ENCODE results near the gene ECHS1. TPM values are rescaled to one million over a fixed set of nuclear protein-coding genes. Genes with fewer than 3 reads are reported as not detected.

Gene ECHS1
- total RNA-seq (100 to 1,000 TPM in 3 of 4 donors, 10 to 100 TPM in 1; 83.2 to 151 (median 120) TPM), polyA plus RNA-seq (100 to 1,000 TPM; 107 to 131 (median 123) TPM)
- long read RNA-seq, donor 1, transcript ECHS1-201 (8 exons, 1,617 nt), result major isoform, 202 of 217 reads
- long read RNA-seq, donor 1, partial matches to known transcripts, result 11 of 217 reads
- long read RNA-seq, donor 1, other reads (novel, unspliced or antisense), result 4 of 217 reads
- long read RNA-seq, donor 2, transcript ECHS1-201 (8 exons, 1,617 nt), result major isoform, 312 of 332 reads
- long read RNA-seq, donor 2, partial matches to known transcripts, result 6 of 332 reads
- long read RNA-seq, donor 2, other reads (novel, unspliced or antisense), result 14 of 332 reads

DNA sequence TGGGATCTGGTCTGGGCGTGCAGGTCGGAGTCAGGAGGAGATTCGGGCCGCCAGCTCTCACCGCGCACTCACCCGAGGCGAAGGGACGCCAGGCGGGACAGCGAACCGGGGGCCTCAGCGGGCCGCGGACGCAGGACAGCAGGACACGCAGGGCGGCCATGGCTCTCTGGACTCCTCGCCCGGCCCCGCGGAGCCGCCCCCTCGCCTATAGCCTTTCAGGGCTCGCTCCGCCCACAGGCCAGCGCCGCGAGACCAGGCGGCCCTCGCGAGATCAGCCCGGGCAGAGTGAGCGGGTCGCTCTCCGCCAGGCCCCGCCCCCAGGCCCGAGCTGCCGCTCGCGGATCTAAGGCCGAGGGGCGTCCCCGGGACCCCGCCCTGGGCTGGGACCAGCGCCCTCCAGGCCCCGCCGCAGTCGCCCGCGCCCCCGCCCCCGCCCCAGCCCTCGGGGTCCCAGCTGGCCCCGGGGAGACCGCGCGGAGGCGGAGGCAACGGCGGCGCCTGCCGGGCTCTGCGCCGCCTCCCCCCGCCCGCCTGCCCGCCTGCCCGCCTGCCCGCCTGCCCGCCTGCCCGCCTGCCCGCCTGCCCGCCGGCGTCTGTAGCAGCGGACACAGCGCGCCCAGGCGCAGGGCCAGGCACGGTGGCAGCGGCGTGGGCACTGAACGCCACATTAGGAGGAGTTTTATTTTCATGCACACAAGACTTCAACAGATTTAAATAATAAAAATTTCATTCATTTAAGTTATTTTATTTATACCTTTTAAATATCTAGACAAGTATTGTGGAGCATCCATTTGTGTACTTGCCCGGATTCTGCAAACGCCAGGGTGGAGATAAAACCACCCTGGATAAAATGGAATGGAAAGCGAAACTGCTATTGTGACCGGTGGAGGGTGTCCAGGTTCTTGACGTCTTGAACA lies at the start of gene ECHS1:
TSS of gene ECHS1 (minus strand) at position 181 of the 917 bp plus-strand sequence. CDS start at position 160, 21 bp downstream.
- 1% methylated on average over 44 to 89 of the region's 89 CpGs for WGBS, 3 donors
- Histone ChIP-seq H3K4me3 (peak within 1 kb of the TSS; percentile 75), H3K4me1 (peaks cover 11% of the 10 kb centered on the region), H3K36me3 (ENCODE audit: insufficient read depth in 1 of 2, low read depth in 1 of 2) (peaks cover 0 to 24% of the 10 kb centered on the region in 2 donors), H3K9me3 (no peaks in the 10 kb centered on the region), H3K27ac (peak within 1 kb of the TSS; percentile 90), H3K27me3 (ENCODE audit: insufficient read depth in 3 of 3, low read length in 2 of 3) (no peaks in the 10 kb centered on the region)
- TF ChIP-seq, protein P1, sequence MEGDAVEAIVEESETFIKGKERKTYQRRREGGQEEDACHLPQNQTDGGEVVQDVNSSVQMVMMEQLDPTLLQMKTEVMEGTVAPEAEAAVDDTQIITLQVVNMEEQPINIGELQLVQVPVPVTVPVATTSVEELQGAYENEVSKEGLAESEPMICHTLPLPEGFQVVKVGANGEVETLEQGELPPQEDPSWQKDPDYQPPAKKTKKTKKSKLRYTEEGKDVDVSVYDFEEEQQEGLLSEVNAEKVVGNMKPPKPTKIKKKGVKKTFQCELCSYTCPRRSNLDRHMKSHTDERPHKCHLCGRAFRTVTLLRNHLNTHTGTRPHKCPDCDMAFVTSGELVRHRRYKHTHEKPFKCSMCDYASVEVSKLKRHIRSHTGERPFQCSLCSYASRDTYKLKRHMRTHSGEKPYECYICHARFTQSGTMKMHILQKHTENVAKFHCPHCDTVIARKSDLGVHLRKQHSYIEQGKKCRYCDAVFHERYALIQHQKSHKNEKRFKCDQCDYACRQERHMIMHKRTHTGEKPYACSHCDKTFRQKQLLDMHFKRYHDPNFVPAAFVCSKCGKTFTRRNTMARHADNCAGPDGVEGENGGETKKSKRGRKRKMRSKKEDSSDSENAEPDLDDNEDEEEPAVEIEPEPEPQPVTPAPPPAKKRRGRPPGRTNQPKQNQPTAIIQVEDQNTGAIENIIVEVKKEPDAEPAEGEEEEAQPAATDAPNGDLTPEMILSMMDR (IDR thresholded peaks at IDR 0.05), result no peak
- ATAC-seq, result peak; percentile 99 to 100 (median 99)
- peak; percentile 97 to 98 for DNase-seq
- intact Hi-C loops (cut with DNase I), result loop anchor here in 1 of 2 donors (5.0 kb wide), 1 partner anchor 61 kb away; no protein-coding TSS in a partner anchor

DNA sequence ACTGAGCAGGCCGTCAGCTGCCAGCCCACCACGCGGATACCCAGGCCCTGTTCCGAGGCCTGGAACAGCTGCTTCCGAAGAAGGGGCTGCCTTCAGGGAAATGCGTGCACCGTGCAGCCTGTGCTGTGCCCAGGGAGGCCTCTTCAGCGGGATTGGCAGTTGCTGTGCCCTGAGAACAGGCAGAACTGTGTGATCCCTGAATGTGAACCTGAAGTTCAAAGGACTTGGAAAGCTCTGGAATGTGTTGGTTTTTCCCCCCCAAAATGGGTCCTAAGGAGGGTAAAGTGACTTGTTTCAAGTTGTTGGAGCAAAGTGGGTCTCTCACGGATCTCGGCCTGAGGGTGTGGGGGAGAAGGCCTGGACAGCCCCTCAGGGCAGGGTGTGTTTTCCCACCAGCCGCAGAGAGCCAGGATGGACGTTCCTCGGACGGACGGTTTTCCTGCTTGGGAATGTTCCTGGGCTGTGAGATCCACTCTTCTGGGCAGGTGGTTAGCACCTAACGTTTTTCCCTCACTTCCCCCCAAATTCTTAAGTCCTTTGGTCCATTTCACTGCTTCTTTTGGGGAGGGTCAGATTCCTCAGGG lies 49.2 kb upstream of the ECHS1 start:
- no peak for ATAC-seq

DNA sequence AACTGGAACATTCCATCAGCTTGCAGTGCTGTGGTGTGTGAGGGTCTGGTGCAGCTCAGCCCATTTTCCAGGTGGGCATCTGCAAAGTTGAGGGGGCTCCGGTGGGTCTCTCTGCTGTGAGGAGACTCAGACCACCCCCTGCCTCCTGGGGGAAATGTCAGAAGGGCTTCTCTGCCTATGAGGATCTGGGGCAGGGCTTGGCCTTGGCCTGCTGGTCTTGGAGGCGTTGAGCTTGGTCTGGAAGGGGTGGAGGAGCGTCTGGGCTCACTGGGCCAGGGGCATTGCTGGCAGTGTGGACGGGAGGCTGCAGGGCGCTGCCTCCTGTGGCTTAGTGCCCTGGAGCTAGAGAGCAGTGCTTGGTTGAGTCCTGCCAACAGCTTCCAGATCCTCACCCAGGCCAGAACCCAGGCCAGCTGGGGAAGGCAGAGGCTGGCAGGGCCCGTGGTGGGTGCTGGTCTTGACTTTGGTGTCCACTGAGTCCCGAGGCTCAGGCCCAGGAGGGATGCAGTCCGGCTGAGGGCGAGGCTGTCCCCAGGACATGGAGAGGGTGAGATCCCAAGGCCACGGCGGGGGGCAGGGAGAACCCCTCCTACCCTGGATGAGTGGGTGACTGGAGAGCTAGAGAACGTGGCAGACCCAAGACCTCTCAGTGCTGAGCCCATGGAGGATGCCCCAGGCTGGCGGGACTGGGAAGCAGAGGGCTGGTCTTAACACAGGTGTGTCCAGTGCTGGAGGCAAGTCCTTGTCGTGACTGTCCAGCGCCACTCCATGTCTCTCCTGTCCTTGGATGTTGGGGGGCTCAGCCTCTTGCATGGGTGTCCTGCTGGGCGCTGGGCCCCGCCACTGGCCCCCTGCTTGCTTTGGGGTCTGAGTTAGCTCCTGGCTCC lies 48.4 kb upstream of the ECHS1 start:
- peak in 1 of 4 donors; percentile 8 for ATAC-seq
- peaks cover 3% of the 10 kb centered on the region for H3K4me1 ChIP-seq
- H3K27ac ChIP-seq, result no peak overlapping the region
- no peaks in the 10 kb centered on the region for H3K9me3 ChIP-seq
- H3K36me3 ChIP-seq (ENCODE audit: insufficient read depth in 1 of 2, low read depth in 1 of 2), result peaks cover 0 to 35% of the 10 kb centered on the region in 2 donors
- no peak for DNase-seq
- no peak overlapping the region for H3K4me3 ChIP-seq
- H3K27me3 ChIP-seq (ENCODE audit: insufficient read depth in 3 of 3, low read length in 2 of 3), result peaks cover 0 to 15% (median 8%) of the 10 kb centered on the region in 3 donors
- TF ChIP-seq, protein P1 (IDR thresholded peaks at IDR 0.05), result no peak
- intact Hi-C loops (cut with DNase I), result no loop called here
- 73 to 82% (median 75%) methylated on average over 14 to 16 of the region's 17 CpGs for WGBS, 3 donors

More for the DNA sequence above, 49.2 kb upstream of the ECHS1 start:
- Histone ChIP-seq H3K4me3 (no peak overlapping the region), H3K9me3 (no peaks in the 10 kb centered on the region), H3K27ac (no peak overlapping the region), H3K36me3 (ENCODE audit: insufficient read depth in 1 of 2, low read depth in 1 of 2) (peaks cover 0 to 35% of the 10 kb centered on the region in 2 donors), H3K4me1 (peaks cover 3% of the 10 kb centered on the region), H3K27me3 (ENCODE audit: insufficient read depth in 3 of 3, low read length in 2 of 3) (peaks cover 0 to 15% (median 8%) of the 10 kb centered on the region in 3 donors)
- TF ChIP-seq, protein P1 (IDR thresholded peaks at IDR 0.05), result no peak
- no peak for DNase-seq
- intact Hi-C loops (cut with DNase I), result no loop called here
- 65 to 74% (median 66%) methylated on average over 16 of the region's 16 CpGs for WGBS, 3 donors

DNA sequence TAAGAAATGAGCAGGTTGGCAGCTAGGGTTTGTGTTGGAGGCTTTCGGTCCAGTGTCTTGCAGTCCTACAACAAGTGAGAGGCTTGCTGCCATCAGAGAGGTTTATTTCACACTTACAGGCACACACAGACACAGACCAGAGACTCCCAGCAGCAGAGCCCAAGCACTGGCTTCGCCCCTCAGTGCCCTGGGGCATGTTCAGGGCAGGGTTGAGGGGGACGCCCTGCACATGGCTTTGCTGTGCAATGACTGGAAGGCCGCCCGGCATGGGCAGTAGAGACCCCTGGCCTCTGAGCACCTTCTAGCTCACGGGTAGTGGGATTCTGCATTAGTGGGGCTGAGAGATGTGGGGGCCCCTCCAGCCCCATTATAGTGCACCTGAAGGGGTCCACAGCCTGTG lies 47.4 kb upstream of the ECHS1 start:
- ATAC-seq (no peak), DNase-seq (no peak)
- intact Hi-C loops (cut with DNase I), result no loop called here
- TF ChIP-seq, protein P1 (IDR thresholded peaks at IDR 0.05), result no peak
- H3K4me3 ChIP-seq, result no peak overlapping the region
- H3K27ac ChIP-seq, result no peak overlapping the region
- peaks cover 0 to 15% (median 8%) of the 10 kb centered on the region in 3 donors for H3K27me3 ChIP-seq (ENCODE audit: insufficient read depth in 3 of 3, low read length in 2 of 3)
- WGBS, 3 donors, result 91 to 97% (median 96%) methylated on average over 6 of the region's 6 CpGs
- peaks cover 3% of the 10 kb centered on the region for H3K4me1 ChIP-seq
- no peaks in the 10 kb centered on the region for H3K9me3 ChIP-seq
- H3K36me3 ChIP-seq (ENCODE audit: insufficient read depth in 1 of 2, low read depth in 1 of 2), result peaks cover 0 to 36% of the 10 kb centered on the region in 2 donors
